Measurements from ENCODE around the gene NLK.
"Not testable (repeated sequence)": the region's sequence is repeated elsewhere in the genome, so short reads cannot be mapped to it uniquely, and the experiment has no call there.

Gene NLK

GRCh38 chr17:28228109-28228840, 185.8 kb downstream of the NLK start:
- no peak for DNase-seq (ENCODE audit: low read depth in 2 of 3, low spot score in 2 of 3)

GRCh38 chr17:28228986-28229729, 186.7 kb downstream of the NLK start:
- DNase-seq (ENCODE audit: low read depth in 2 of 3, low spot score in 2 of 3): no peak

- no peak for DNase-seq (ENCODE audit: low read depth in 2 of 3, low spot score in 2 of 3)
Measured at GRCh38 chr17:28230011-28230410, 187.5 kb downstream of the NLK start.

GRCh38 chr17:28230607-28231006, 188.1 kb downstream of the NLK start:
- not testable (repeated sequence) for DNase-seq (ENCODE audit: low read depth in 2 of 3, low spot score in 2 of 3)

GRCh38 chr17:28231624-28232023, 189.1 kb downstream of the NLK start:
- DNase-seq (ENCODE audit: low read depth in 2 of 3, low spot score in 2 of 3): not testable (repeated sequence)

- DNase-seq (ENCODE audit: low read depth in 2 of 3, low spot score in 2 of 3): not testable (repeated sequence)
Measured at GRCh38 chr17:28232966-28233870, 190.7 kb downstream of the NLK start.

GRCh38 chr17:28233872-28234856, 191.7 kb downstream of the NLK start:
- not testable (repeated sequence) for DNase-seq (ENCODE audit: low read depth in 2 of 3, low spot score in 2 of 3)

GRCh38 chr17:28235066-28235700, 192.7 kb downstream of the NLK start:
- DNase-seq (ENCODE audit: low read depth in 2 of 3, low spot score in 2 of 3): not testable (repeated sequence)

GRCh38 chr17:28236033-28236653, 193.7 kb downstream of the NLK start:
- DNase-seq (ENCODE audit: low read depth in 2 of 3, low spot score in 2 of 3): not testable (repeated sequence)

GRCh38 chr17:28238547-28239270, 196.2 kb downstream of the NLK start:
- DNase-seq (ENCODE audit: low read depth in 2 of 3, low spot score in 2 of 3): not testable (repeated sequence)

- DNase-seq (ENCODE audit: low read depth in 2 of 3, low spot score in 2 of 3): no peak
Measured at GRCh38 chr17:28239271-28239624, 196.8 kb downstream of the NLK start.

- no peak for DNase-seq (ENCODE audit: low read depth in 2 of 3, low spot score in 2 of 3)
Measured at GRCh38 chr17:28240688-28241340, 198.3 kb downstream of the NLK start.

GRCh38 chr17:28242791-28243190, 200.3 kb downstream of the NLK start:
- no peak for DNase-seq (ENCODE audit: low read depth in 2 of 3, low spot score in 2 of 3)

- DNase-seq (ENCODE audit: low read depth in 2 of 3, low spot score in 2 of 3): not testable (repeated sequence)
Measured at GRCh38 chr17:28243268-28243667, 200.8 kb downstream of the NLK start.

GRCh38 chr17:28244446-28244845, 202.0 kb downstream of the NLK start:
- no peak for DNase-seq (ENCODE audit: low read depth in 2 of 3, low spot score in 2 of 3)
